Endodermal cell (in vitro differentiated cells): ENCODE results near the gene MRTFA. TPM values are rescaled to one million over a fixed set of nuclear protein-coding genes. Genes with fewer than 3 reads are reported as not detected.

Experiments
- DNase-seq: peaks from one replicate; pipeline ENCODE4 v3.0.0-alpha.2; 2017
- H3K27ac ChIP-seq: 2 replicates; pipeline ENCODE4 v1.5.1; 2013; ENCODE audit warnings: mild to moderate bottlenecking, low read depth, low read length, moderate library complexity
- H3K27me3 ChIP-seq: 2 replicates; pipeline ENCODE4 v1.6.1; 2013; ENCODE audit warnings: mild to moderate bottlenecking, low read length, moderate library complexity; ENCODE audit not compliant: insufficient read depth, control insufficient read depth, poor library complexity, severe bottlenecking
- H3K36me3 ChIP-seq: 2 replicates; pipeline ENCODE4 v1.7.0; 2013; ENCODE audit warnings: mild to moderate bottlenecking, low read length, moderate library complexity; ENCODE audit not compliant: control insufficient read depth, insufficient read depth
- H3K4me1 ChIP-seq: one replicate; pipeline ENCODE4 v1.7.0; 2013; ENCODE audit warnings: low read length; ENCODE audit not compliant: control insufficient read depth, insufficient read depth
- H3K4me3 ChIP-seq: 2 replicates; pipeline ENCODE4 v1.5.1; 2013; ENCODE audit warnings: mild to moderate bottlenecking, low read length, moderate library complexity
- H3K9ac ChIP-seq: 2 replicates; pipeline ENCODE4 v1.6.1; 2013; ENCODE audit warnings: mild to moderate bottlenecking, low read length, moderate library complexity; ENCODE audit not compliant: poor library complexity, severe bottlenecking; ENCODE audit errors: extremely low read depth
- H3K9me3 ChIP-seq: 2 replicates; pipeline ENCODE4 v1.6.1; 2013; ENCODE audit warnings: mild to moderate bottlenecking, low read length, moderate library complexity; ENCODE audit not compliant: control insufficient read depth
- H3K27ac Mint-ChIP-seq: 2 replicates; pipeline ENCODE4 v1.8.0; 2020; ENCODE audit warnings: mixed read lengths
- H3K27me3 Mint-ChIP-seq: 2 replicates; pipeline ENCODE4 v1.8.0; 2021; ENCODE audit warnings: mild to moderate bottlenecking, mixed read lengths; ENCODE audit not compliant: insufficient read depth
- H3K36me3 Mint-ChIP-seq: 2 replicates; pipeline ENCODE4 v1.8.0; 2020; ENCODE audit warnings: low read depth, mixed read lengths
- H3K4me1 Mint-ChIP-seq: 2 replicates; pipeline ENCODE4 v1.8.0; 2020; ENCODE audit warnings: mixed read lengths
- H3K4me3 Mint-ChIP-seq: 2 replicates; pipeline ENCODE4 v1.8.0; 2020; ENCODE audit warnings: mild to moderate bottlenecking, moderate library complexity, mixed read lengths
- H3K9me3 Mint-ChIP-seq: 2 replicates; pipeline ENCODE4 v1.8.0; 2020; ENCODE audit warnings: mild to moderate bottlenecking, mixed read lengths
- WGBS, 2 experiments: methylation state at CpG; one replicate each; pipeline versions ENCODE4 v1.1.5 to v1.1.7; 2013; ENCODE audit warnings: missing lambda C conversion rate in 2 of 2, mixed read lengths in 1 of 2; ENCODE audit not compliant: insufficient coverage in 1 of 2, insufficient read length in 1 of 2; 5-methylcytosine and 5-hydroxymethylcytosine counted together
- total RNA-seq, 2 donors: library from RNA; stranded (reverse); fragmentation: NEBNext Ultra II Directional in 1 of 2; extraction: Animal tissue kit (Norgen Biotek cat#: 25700) in 1 of 2; gene quantifications; 2 replicates in 1 of 2; 3 replicates in 1 of 2; pipeline ENCODE4 v1.2.1, GENCODE V29; 2021
- TF ChIP-seq, protein P1 (sequence below): fragments of 200-600 bp; sonication (generic); conservative IDR thresholded peaks from 2 replicates; pipeline ENCODE4 v1.5.0; 2021; ENCODE audit warnings: antibody characterized with exemption, mild to moderate bottlenecking

The MRTFA gene
- total RNA-seq, 2 donors from 2014 or later = 43.3 to 44.7 TPM

- Mint-ChIP-seq H3K36me3 (peaks cover 6% of the 10 kb centered on the region), H3K4me1 (peaks cover 44% of the 10 kb centered on the region), H3K27me3 (no peaks in the 10 kb centered on the region), H3K27ac (peak overlapping the region; percentile 40), H3K4me3 (no peak overlapping the region), H3K9me3 (no peaks in the 10 kb centered on the region)
- H3K9ac ChIP-seq = no peak overlapping the region
- TF ChIP-seq, protein P1, sequence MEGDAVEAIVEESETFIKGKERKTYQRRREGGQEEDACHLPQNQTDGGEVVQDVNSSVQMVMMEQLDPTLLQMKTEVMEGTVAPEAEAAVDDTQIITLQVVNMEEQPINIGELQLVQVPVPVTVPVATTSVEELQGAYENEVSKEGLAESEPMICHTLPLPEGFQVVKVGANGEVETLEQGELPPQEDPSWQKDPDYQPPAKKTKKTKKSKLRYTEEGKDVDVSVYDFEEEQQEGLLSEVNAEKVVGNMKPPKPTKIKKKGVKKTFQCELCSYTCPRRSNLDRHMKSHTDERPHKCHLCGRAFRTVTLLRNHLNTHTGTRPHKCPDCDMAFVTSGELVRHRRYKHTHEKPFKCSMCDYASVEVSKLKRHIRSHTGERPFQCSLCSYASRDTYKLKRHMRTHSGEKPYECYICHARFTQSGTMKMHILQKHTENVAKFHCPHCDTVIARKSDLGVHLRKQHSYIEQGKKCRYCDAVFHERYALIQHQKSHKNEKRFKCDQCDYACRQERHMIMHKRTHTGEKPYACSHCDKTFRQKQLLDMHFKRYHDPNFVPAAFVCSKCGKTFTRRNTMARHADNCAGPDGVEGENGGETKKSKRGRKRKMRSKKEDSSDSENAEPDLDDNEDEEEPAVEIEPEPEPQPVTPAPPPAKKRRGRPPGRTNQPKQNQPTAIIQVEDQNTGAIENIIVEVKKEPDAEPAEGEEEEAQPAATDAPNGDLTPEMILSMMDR = no peak
- WGBS, 2 experiments = 94 to 100% methylated on average over 1 of the region's 1 CpG
- H3K36me3 ChIP-seq = peaks cover 4% of the 10 kb centered on the region
- peaks cover 17% of the 10 kb centered on the region for H3K4me1 ChIP-seq
- H3K27ac ChIP-seq = no peak overlapping the region
- no peaks in the 10 kb centered on the region for H3K27me3 ChIP-seq
- no peak for DNase-seq
- H3K9me3 ChIP-seq = no peaks in the 10 kb centered on the region
- H3K4me3 ChIP-seq = no peak overlapping the region
Measured at GRCh38 chr22:40529821-40530220, 106.7 kb downstream of the MRTFA start.

- Histone ChIP-seq H3K27me3 (no peaks in the 10 kb centered on the region), H3K9me3 (no peaks in the 10 kb centered on the region), H3K4me1 (peaks cover 6% of the 10 kb centered on the region), H3K9ac (no peak overlapping the region), H3K4me3 (no peak overlapping the region), H3K27ac (no peak overlapping the region), H3K36me3 (peaks cover 4% of the 10 kb centered on the region)
- peaks cover 16% of the 10 kb centered on the region for H3K36me3 Mint-ChIP-seq
- TF ChIP-seq, protein P1 = no peak
- no peak overlapping the region for H3K4me3 Mint-ChIP-seq
- no peaks in the 10 kb centered on the region for H3K9me3 Mint-ChIP-seq
- WGBS, 2 experiments = 81 to 96% methylated on average over 3 to 5 of the region's 5 CpGs
- H3K27me3 Mint-ChIP-seq = no peaks in the 10 kb centered on the region
- peaks cover 17% of the 10 kb centered on the region for H3K4me1 Mint-ChIP-seq
- peak overlapping the region; percentile 32 for H3K27ac Mint-ChIP-seq
- DNase-seq = no peak
Measured at GRCh38 chr22:40526960-40527359, 109.6 kb downstream of the MRTFA start.

DNA sequence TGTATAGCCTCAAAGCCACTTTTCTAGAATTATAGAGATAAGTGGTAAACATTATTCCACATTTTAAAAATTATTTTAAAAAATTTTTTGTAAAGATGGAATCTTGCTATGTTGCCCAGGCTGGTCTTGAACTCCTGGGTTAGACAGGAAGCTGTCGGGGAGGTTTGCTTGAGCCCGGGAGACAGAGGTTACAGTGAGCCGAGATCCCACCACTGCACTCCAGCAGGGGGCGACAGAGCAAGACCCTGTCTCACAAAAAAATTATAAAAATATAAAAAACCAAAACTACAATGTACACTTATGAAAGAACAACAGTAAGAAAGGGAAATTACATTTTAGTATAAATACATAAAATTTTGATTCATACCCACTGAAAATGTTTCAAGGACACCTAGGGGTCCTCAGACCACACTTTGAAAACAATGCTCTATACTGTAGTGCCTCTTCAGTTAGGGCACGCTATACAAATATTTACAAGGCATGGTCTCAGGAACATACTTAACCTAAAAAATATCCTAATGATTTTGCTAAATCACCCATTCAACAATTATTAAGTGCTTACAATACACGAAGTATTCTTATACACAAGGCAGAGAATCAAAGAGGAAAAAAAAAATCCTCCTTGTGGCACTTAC is 111.2 kb downstream of the MRTFA start:
- Mint-ChIP-seq H3K27me3 (no peaks in the 10 kb centered on the region), H3K36me3 (peaks cover 22% of the 10 kb centered on the region), H3K4me3 (no peak overlapping the region), H3K9me3 (peaks cover 2% of the 10 kb centered on the region), H3K27ac (no peak overlapping the region), H3K4me1 (peaks cover 12% of the 10 kb centered on the region)
- no peak overlapping the region for H3K9ac ChIP-seq
- H3K4me1 ChIP-seq = peaks cover 5% of the 10 kb centered on the region
- peak; percentile 77 for DNase-seq
- H3K27ac ChIP-seq = no peak overlapping the region
- H3K4me3 ChIP-seq = no peak overlapping the region
- H3K27me3 ChIP-seq = no peaks in the 10 kb centered on the region
- TF ChIP-seq, protein P1 = peak; percentile 98
- H3K9me3 ChIP-seq = peaks cover 4% of the 10 kb centered on the region
- no peaks in the 10 kb centered on the region for H3K36me3 ChIP-seq
- 83 to 90% methylated on average over 2 to 5 of the region's 6 CpGs for WGBS, 2 experiments
